Measurements from ENCODE around the gene PTPN23. TPM values are rescaled to one million over a fixed set of nuclear protein-coding genes. Genes with fewer than 3 reads are reported as not detected.

The PTPN23 gene
- total RNA-seq, 1 donor = 20.7 TPM

- H3K4me3 ChIP-seq (ENCODE audit: low read depth, low read length) = no peak overlapping the region
- peak; percentile 41 for DNase-seq (ENCODE audit: low read depth)
- peak; percentile 70 for TF ChIP-seq CTCF (IDR thresholded peaks at IDR 0.05; ENCODE audit: insufficient read depth, low read depth, low read length)
These were observed 59.3 kb downstream of the PTPN23 start for GRCh38 chr3:47440131-47440530.

- no peak for DNase-seq (ENCODE audit: low read depth)
- TF ChIP-seq CTCF (IDR thresholded peaks at IDR 0.05; ENCODE audit: insufficient read depth, low read depth, low read length) = no peak
- no peak overlapping the region for H3K4me3 ChIP-seq (ENCODE audit: low read depth, low read length)
These were observed 61.2 kb downstream of the PTPN23 start for GRCh38 chr3:47441796-47442551.

- no peak overlapping the region for H3K4me3 ChIP-seq (ENCODE audit: low read depth, low read length)
- DNase-seq (ENCODE audit: low read depth) = peak; percentile 86
- TF ChIP-seq CTCF (IDR thresholded peaks at IDR 0.05; ENCODE audit: insufficient read depth, low read depth, low read length) = no peak
These were observed 62.8 kb downstream of the PTPN23 start for GRCh38 chr3:47443611-47443995.

GRCh38 chr3:47444103-47444502 is 63.3 kb downstream of the PTPN23 start:
- DNase-seq (ENCODE audit: low read depth) = peak; percentile 26
- TF ChIP-seq CTCF (IDR thresholded peaks at IDR 0.05; ENCODE audit: insufficient read depth, low read depth, low read length) = no peak
- no peak overlapping the region for H3K4me3 ChIP-seq (ENCODE audit: low read depth, low read length)

GRCh38 chr3:47452453-47453215 is 71.8 kb downstream of the PTPN23 start:
- TF ChIP-seq CTCF (IDR thresholded peaks at IDR 0.05; ENCODE audit: insufficient read depth, low read depth, low read length) = no peak
- H3K4me3 ChIP-seq (ENCODE audit: low read depth, low read length) = no peak overlapping the region
- DNase-seq (ENCODE audit: low read depth) = no peak

GRCh38 chr3:47455806-47456452 is 75.1 kb downstream of the PTPN23 start:
- no peak for TF ChIP-seq CTCF (IDR thresholded peaks at IDR 0.05; ENCODE audit: insufficient read depth, low read depth, low read length)
- H3K4me3 ChIP-seq (ENCODE audit: low read depth, low read length) = no peak overlapping the region
- peak; percentile 95 for DNase-seq (ENCODE audit: low read depth)

All from fibroblast of villous mesenchyme (primary cell).